Heart left ventricle (tissue), 13 donors: ENCODE measurements around the gene PDCD11.

Source experiments
- POLR2A ChIP-seq, 2 donors: fragments of 450-650 bp; IDR thresholded peaks; one replicate each; pipeline ENCODE4 v1.6.1; 2017; ENCODE audit warnings: antibody characterized with exemption in 2 of 2, mild to moderate bottlenecking in 2 of 2, moderate library complexity in 2 of 2
- TF ChIP-seq, protein P1 (sequence below), 12 donors: fragments of 200-600 bp; sonication (generic) in 4 of 12; IDR thresholded peaks; one replicate each; pipeline versions ENCODE4 v1.5.0 to v1.8.0; 2018 to 2022; ENCODE audit warnings: antibody characterized with exemption in 12 of 12, mild to moderate bottlenecking in 5 of 12
- donor health status: ischemic (EF 13 %, LVEDD 7.1; RV severe dilation, severe dysfunction).
- donor health status: DM: no; HTN: yes; CAD: no.
- donor health status: DM: no; HTN: no; CAD: no.
- donor health status: ischemic (EF 25% LVEDD 6.9; RV normal size, moderate dysfunction).
- donor health status: ischemic (EF 25% LVEDD 5.7; RV mildly dilated, moderate dysfunction).
- donor health status: ischemic (EF 35%, LVEDD 5.7; RV mildly dilated, moderate dysfunction).
- donor health status: nonischemic (EF 11% LVEDD 7.7; RV severe dilation, severe dysfunction).
- donor health status: DM: yes; HTN: yes; CAD: no.
- donor health status: PGD.
- donor health status: ischemic (EF 29% LVEDD 5.4; RV normal size, mild dysfunction).
- donor health status: nonischemic (EF 23%, LVEDD 6.1; RV moderate dilation, normal function).

DNA sequence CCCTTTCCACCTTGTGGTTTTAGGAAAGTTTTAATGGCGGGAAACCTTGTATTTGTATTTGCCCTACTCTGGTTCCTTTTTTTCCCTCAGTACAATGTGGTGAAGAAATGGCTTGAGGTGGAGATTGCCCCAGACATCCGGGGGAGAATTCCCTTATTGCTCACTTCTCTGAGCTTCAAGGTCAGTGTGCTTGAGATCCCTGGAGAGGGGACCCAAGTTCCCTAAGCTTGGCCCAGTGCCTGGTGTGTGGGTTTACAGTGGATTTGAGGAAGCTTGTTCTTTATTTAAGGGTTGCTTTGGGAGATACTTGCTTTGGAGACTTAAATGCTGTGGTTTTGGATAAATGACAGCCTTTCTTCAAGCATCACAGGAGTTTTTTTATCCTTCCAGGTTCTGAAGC is 37.4 kb downstream of the PDCD11 start:
- TF ChIP-seq, protein P1, sequence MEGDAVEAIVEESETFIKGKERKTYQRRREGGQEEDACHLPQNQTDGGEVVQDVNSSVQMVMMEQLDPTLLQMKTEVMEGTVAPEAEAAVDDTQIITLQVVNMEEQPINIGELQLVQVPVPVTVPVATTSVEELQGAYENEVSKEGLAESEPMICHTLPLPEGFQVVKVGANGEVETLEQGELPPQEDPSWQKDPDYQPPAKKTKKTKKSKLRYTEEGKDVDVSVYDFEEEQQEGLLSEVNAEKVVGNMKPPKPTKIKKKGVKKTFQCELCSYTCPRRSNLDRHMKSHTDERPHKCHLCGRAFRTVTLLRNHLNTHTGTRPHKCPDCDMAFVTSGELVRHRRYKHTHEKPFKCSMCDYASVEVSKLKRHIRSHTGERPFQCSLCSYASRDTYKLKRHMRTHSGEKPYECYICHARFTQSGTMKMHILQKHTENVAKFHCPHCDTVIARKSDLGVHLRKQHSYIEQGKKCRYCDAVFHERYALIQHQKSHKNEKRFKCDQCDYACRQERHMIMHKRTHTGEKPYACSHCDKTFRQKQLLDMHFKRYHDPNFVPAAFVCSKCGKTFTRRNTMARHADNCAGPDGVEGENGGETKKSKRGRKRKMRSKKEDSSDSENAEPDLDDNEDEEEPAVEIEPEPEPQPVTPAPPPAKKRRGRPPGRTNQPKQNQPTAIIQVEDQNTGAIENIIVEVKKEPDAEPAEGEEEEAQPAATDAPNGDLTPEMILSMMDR (IDR thresholded peaks at IDR 0.05), result no peak
- TF ChIP-seq POLR2A (IDR thresholded peaks at IDR 0.05), result no peak
